ENCODE data around the gene EDC3.
"Not testable (repeated sequence)": the region's sequence is repeated elsewhere in the genome, so short reads cannot be mapped to it uniquely, and the experiment has no call there.

EDC3 gene

DNA sequence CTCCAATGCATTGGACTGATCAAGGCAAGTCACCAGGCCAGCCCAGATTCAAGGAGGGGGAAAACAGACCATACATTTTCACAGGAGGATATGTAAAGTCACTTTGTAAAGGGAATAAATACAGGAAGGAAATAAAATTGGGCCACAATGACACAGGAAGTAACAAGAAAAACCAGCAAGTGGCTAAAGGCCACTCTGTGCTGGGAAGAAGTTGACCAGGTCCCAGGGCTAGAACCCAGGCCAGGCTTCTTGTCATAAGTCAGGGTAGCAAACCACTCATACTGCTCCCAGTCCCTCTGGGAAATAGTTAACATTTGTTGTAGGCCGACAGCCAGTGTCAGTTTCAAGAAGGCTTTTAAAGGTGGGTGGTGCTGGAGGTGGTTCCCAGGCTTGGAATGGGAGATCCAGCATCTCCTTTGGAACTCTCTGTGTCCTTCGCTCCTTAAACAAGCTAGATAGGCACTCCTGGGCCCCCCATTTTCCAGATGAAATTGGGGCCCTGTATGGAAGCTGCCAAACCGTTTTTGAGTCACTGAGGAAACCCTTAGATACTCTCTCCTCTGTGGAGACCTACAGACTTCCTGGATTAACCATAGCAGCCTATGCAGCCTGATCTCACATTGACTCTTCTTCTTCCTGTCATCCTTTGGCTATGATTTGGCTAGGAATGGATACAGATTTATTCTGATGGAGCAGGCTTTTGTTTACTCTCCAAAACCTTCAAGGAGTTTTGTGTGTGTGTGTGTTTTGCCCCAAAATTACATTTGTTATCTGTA is 14.7 kb upstream of the EDC3 start:
- DNase-seq (ENCODE audit: low read depth): no peak

DNA sequence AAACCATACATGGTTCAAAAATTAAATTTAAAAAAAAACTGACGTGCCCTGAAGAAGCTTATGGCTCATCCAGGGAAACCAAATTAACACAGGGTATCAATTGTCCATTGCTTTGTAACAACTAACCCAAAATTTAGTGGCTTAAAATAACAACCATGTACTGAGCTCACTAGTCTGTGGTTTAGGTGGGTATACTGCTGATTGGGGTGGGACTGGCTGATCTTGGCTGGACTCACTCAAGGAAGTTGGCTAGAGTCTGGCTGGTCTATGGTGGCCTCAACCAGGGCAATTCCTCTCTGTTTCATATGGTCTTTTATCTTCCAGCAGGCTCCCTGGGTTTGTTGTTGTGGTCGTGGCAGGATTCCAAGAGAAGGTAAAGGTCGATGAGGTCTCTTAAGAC is 14.1 kb upstream of the EDC3 start:
- no peak for DNase-seq (ENCODE audit: low read depth)

DNA sequence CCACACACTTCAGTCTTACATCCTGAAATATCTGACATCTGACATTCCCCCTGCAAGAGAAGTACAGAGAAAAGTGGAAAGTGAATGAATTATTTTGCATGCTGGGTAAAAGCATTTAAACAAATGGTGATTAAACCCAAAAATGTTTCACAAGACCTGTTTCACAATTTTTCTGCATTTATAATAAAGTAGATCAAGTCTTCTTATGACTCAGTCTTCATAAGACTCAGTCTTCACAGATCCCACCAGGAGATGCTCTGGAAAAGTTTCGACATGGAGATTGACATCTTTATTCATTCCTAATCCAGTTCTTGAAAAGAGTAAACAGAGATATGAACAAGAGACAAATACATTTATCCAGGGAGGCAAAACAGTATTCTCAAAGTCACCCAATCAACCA is 13.2 kb upstream of the EDC3 start:
- peak; percentile 7 for DNase-seq (ENCODE audit: low read depth)

DNA sequence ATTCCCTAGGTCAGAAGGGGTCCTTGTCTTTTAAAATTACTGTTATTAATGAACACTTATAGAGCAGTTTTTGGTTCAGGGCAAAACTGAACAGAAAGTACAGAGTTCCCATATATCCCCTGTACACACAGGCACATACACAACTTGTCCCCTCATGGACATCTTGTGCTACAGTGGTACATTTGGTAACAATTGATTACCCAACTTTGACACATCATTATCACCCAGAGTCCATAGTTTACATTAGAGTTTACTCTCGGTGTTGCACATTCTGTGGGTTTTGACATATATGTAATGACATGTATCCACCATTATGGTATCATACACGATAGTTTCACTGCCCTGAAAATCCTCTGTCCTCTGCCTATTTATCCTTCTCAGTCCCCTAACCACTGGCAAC is 984 bp upstream of the EDC3 start:
- DNase-seq (ENCODE audit: low read depth): no peak

DNA sequence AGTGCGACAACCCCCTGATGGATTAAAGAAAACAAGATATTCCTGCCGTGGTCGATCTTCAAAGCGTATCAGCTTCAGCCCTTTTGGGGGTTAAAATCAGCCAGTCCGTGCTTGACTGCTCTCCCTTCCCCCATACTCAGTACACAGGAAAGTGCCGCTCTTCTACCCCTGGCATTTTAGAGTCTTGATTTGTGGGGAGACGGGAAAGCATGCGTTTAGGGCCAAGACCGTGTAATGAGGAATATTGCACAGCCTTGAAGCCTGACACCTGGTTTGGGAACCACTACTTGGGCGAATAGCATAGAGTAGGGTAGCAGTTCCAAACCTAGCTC is 540 bp upstream of the EDC3 start:
- DNase-seq (ENCODE audit: low read depth): no peak

DNA sequence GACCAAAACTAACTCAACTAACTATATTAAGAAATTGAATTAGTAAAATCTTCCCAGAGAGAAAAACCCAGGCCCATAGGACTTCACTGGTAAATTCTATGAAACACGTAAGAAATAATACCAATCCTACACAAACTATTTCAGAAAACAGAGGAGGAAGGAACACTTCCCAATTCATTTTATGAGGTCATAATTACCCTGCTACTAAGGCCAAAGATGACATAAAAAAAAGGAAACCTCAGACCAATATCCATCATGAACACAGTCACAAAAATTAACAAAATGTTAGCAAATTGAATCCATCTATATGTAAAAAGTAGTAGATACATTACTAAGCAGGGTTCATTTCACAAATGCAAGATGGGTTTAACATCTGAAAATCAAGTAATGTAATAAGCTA is 3.5 kb downstream of the EDC3 start:
- no peak for DNase-seq (ENCODE audit: low read depth)

DNA sequence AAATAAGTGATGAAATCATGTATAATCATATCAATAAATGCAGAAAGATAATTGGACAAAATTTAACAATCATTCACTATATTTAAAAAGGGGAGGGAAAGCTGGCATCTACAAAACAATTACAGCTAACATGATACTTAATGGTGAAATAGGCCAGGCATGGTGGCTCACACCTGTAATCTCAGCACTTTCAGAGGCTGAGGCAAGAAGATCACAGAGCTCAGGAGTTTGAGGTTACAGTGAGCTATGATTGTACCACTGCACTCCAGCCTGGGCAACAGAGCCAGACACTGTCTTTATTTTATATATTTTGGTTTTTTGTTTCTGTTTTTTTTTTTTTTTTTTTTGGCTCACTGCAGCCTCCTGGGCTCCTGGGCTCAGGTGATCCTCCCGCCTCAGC is 12.1 kb downstream of the EDC3 start:
- no peak for DNase-seq (ENCODE audit: low read depth)

DNA sequence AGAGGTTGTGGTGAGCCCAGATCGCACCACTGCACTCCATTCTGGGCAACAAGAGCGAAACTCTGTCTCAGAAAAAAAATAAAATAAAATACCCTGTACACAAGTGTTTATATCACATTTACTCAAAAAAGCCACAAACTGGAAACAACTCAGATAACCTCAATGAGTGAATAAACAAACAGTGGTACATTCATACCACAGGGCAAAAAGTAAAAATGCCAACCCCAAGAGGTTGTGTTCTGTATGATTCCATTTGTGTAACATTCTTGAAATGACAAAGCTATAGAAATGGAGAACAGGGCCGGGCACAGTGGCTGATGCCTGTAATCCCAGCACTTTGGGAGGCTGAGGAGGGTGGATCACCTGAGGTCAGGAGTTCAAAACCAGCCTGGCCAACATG is 12.9 kb downstream of the EDC3 start:
- DNase-seq (ENCODE audit: low read depth): no peak

DNA sequence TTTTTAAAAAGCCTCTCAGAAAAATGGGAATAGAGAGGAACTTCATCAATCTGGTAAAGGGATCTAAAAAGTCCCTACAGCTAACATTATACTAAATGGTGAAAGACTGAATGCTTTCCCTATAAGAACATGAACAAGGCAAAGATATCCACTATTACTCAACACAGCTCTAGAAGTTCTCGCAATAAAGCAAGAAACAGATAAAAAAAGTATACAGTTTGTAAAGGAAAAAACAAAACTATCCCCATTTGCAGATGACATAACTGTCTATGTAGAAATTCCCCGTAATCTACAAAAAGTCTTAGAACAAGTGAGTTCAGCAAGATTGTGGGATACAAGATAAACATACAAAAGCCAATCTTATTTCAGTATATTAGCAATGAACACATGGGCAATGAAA is 15.4 kb downstream of the EDC3 start:
- no peak for DNase-seq (ENCODE audit: low read depth)

DNA sequence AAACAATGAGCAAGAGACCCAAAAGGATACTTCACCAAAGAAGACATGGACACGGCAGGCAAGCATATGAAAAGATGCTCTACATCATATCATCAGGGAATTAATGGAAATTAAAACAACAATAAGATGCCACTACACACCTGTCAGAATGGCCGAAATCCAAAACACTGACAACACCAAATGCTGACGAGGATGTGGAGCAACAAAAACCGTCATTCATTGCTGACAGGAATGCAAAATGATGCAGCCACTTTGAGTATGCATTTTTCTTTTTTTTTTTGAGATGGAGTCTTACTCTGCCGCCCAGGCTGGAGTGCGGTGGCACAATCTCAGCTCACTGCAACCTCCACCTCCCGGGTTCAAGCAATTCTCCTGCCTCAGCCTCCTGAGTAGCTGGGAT is 19.0 kb downstream of the EDC3 start:
- no peak for DNase-seq (ENCODE audit: low read depth)

DNA sequence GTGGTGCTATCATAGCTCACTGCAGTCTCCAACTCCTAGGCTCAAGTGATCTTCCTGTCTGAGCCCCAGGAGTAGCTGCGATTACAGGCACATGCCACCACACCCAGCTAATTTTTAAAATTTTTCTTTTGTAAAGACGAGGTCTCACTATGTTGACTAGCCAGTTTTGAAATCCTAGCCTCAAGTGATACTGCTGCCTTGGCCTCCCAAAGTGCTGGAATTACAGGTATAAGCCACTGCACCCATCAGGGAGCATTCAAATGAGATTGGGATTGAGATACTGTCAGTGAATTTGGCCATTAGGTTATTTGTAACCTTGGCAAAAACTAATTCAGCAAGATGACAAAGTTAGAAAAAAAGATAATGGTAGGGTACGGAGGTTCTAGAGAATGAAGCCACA is 21.7 kb downstream of the EDC3 start:
- DNase-seq (ENCODE audit: low read depth): no peak

DNA sequence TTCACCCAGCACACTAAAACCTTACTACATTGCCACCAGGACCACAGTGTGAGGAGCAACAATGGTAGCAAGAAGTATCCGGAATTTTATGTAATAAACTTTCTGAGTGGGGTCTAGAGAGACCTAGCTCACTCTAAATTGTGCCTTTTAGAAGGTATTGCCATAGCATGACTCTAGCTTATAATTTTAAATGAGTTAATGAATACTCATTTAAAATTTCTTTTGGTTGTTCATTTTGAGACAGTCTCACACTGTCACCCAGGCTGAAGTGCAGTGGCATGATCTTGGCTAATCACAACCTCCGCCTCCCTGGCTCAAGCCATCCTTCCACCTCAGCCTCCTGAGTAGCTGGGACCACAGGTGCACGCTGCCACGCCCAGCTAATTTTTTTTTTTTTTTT is 26.2 kb downstream of the EDC3 start:
- no peak for DNase-seq (ENCODE audit: low read depth)

DNA sequence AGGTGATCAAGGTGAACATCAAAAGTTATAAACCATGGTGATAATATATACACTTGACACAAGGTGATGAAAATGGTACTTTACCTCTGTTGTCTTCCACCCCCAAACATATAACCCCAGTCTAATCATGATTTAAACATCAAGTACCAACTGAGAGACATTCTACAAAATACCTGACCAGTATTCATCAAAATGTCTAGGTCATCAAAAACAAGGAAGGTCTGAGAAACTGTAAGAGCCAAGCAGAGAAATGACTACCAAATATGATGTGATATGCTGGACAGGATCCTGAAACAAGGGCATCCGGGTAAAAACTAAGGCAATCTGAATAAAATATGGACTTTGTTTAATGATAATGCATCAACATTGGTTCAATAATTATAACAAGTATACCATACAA is 27.8 kb downstream of the EDC3 start:
- DNase-seq (ENCODE audit: low read depth): no peak

DNA sequence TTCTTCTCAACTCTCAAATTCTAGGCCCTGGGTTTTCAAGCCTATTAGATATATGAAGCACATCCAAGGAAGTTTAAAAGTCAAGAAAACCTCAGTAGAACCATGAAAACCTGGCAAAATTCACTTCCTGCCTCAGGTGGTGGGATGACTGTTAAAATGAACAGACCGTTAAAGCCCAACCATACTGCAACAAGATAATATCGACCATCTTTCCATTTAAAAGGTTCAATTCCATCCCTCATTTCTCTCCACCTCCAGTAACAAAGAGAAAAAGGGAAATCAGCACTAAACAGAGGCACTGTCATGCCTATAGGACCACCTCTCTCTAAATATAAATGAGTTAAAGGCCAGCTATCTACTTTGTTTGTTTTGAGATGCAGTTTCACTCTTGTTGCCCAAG is 31.2 kb downstream of the EDC3 start:
- no peak for DNase-seq (ENCODE audit: low read depth)

DNA sequence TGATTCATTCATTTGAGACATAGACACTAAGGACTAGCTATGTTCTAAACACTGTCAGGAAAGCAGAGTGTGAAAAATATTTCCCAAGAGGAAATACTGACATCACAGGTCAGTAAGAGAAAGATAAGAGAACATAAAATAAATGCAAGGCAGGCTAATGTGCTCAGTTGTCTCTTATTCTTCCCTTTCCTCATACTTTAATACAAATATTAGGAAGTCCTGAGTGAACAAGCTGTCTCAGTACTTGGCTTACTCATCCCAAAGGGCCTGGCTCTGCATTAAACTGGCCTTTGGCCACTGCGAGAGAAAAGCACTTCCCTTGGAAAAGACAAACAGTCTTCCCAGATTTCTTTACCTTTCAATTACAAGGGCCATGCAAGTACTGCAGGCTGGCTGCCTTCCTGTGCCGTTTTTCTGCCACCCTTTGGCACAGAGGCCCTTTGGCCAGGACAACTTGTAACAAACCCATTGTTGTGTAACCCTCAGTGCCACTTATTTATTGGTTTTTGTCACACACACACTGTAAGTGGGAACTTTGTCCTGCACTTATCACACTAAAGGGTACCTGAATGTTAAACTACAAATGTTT is 31.7 kb downstream of the EDC3 start:
- DNase-seq (ENCODE audit: low read depth): no peak

DNA sequence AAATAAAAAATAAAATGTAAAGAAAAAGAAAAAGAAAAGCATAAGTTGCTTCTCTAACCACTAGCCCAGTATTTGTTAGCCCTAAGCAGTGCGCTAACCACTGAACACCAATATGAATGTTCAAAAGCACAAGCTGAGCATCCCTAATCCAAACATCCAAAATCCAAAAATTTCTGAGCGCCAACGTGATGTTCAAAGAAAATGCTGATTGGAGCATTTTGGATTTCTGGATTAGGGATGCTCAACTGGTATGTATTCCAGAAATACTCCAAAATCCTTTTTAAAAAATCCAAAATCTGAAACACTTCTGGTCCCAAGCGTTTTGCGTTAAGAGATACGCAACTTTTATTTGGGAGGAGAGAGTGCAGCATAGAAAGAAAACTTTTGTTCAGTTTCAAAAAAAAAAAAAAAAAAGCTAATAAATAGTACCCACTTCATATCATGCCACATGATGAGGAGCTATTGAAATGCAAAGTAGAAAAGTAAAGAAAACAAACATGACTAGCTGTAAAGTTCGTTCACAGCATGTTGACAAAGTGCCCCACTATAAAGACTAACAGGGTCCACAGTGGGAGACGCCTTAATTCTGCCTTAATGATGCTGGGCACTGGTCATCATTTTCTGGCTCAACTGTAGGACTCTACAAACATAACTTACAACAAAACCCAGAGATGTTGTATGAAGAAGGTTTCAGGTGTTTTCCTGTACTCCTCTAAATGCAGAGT is 32.4 kb downstream of the EDC3 start:
- no peak for DNase-seq (ENCODE audit: low read depth)

DNA sequence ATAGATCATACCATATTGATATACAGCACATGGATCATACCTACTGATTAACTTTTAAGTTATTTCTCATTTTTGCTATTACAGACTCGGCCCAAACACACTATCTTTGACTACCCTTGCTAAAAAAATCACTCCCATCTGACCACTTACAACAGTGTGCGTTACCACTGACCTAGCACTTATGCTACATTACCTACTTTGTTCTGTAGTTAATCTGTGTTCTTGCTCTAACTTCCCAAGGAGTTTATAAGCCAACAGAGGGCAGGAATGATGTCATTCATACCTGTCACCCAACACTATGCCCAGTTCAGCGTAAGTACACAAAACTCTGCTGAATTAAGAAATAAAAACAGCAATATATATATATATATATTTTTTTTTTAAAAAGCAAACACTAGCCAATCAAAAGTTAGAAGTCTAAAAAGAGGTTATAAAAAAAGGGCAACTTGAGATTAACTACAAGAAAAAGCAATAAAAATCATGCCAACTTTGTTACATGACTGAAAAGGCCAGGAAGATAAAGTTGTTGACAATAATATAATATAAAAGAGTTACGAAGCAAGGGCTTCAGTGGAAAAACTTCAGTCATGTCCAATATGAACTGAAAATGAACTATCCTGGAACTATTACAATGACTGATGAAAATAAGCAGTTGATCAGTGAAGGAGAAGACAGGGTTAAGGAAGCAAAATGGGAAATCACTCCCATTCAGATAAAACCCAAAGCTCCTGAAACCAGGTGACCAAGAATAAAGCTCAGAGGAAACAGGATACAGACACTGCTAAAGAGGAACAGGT is 33.6 kb downstream of the EDC3 start:
- no peak for DNase-seq (ENCODE audit: low read depth)

DNA sequence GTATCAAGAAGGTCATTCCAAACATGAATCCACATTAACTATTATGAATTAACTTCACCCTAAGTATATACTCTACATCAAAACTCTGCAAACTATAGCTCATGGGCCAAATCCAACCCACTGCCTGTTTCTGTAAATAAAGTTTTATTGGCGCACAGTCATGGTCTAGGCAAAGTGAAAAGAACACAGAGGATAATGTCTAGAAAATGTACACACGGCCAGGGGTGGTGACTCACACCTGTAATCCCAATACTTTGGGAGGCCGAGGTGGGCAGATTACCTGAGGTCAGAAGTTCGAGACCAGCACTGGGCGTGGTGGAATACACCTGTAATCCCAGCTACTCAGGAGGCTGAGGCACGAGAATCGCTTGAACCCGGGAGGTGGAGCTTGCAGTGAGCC is 34.5 kb downstream of the EDC3 start:
- not testable (repeated sequence) for DNase-seq (ENCODE audit: low read depth)

DNA sequence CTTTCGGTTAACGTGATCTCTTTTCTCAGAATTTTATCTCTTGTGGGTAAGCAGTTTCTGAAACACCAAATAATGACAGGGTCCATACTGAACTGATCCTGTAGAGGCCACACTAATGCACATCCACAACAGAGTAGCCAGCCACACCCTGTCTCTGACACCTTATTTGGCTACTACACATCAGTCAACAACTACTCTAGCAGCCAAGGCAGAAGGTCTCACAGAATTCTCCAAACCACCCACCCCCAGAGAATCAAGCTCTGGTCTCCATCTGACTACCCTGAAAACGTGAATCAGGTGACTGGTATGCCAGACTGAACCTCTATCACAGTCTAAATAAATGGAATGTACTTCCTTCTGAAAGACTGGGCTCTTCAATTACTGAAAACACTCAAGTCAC is 38.0 kb downstream of the EDC3 start:
- no peak for DNase-seq (ENCODE audit: low read depth)

DNA sequence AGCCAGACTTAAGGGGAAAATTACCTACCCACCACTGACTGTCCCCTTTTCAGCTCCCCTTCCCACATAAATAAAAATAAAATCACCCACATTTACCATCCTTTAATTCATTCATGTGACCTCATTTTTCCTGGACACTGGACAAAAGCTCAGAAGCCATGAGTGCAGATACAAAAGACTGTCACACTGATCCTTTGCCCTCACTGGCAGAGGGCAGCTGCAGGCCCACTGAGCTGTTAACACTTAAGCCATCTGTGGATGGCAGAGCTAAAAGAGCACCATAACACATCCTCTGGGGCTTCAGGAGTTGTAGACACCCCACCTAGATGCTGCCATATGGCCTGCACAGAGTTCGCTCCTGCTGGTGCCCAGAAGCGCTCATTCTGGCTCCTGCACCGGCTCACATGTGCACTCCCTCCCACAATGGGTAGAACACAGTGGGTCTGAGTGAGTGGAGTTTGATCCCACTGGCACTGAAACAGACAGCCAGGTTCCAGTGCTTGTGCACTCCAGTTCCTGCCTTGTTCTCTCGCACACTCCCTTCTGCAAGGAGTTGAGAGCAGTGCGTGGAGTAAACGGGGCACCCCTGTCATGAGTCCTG is 38.8 kb downstream of the EDC3 start:
- no peak for DNase-seq (ENCODE audit: low read depth)

DNA sequence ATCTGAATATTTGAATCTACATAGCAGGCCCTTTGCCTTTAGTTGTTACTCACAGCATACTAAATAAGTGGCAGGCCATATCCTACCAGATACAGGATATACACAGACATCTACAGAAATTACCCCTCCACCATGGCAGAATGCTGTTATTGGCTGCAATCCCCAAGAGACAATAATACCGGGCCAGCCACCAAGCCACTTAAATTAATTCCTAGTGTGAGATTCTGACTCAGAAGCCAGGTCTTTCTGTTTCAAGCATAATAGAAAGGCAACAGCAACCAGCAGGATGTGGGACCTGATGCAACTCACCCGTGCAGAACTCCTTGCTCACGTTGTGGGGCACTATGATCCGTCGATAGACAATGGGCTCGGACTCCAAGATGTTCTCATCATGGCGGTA is 40.4 kb downstream of the EDC3 start:
- no peak for DNase-seq (ENCODE audit: low read depth)

DNA sequence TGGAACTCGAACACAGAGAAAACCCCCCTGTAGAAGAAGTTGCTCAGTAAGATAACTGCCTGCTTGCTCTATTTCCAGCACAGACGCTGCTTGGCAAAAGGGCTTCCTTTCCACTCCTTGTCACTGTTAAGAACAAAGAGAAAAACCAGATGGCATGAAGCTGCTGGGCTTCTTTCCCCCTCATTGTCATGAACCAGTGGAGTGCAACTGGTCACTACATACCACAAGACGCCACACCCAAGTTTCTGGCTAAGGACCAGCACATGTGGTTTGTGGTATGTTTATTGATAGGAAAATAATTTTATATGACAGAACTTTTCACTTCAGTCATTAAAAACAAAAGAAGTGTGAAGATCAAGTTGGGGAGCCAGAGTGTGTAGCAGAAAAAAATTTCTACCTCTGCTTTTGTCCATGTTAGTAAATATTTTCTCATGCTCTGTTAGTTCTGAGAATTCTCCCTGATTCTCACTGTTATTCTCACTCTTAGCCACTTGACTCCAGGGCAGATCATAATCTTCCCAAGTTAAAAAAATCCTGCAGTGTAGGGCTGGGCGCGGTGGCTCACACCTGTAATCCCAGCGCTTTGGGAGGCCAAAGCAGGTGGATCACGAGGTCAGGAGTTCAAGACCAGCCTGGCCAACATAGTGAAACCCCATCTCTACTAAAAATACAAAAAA is 42.3 kb downstream of the EDC3 start:
- peak; percentile 67 for DNase-seq (ENCODE audit: low read depth)
